Endothelial cell of umbilical vein (primary cell): ENCODE results near the gene SCARF2.

Source experiments
- CTCF ChIP-seq, 2 donors: IDR thresholded peaks; 1 replicate in 1 of 2; 2 replicates in 1 of 2; pipeline ENCODE4 v1.5.1; 2011; ENCODE audit warnings: low read length in 2 of 2, mild to moderate bottlenecking in 2 of 2, moderate library complexity in 2 of 2, control low read depth in 1 of 2, inconsistent platforms in 1 of 2, low read depth in 1 of 2; ENCODE audit not compliant: insufficient read depth in 1 of 2; ENCODE audit errors: extremely low read depth in 1 of 2
- POLR2A ChIP-seq: IDR thresholded peaks from 2 replicates; pipeline ENCODE4 v1.6.1; 2012; ENCODE audit warnings: low read depth, mild to moderate bottlenecking, control low read depth, low read length

GRCh38 chr22:20446383-20446970 lies 8.9 kb upstream of the SCARF2 start:
- TF ChIP-seq CTCF (IDR thresholded peaks at IDR 0.05; ENCODE audit: extremely low read depth in 1 of 2, insufficient read depth in 1 of 2, low read depth in 1 of 2, low read length in 2 of 2) (no peak), POLR2A (no peak)
